BE2C (cell line): ENCODE data around the gene POU2F3.

Source experiments
- DNase-seq: peaks from one replicate; pipeline ENCODE4 v3.0.0-alpha.2; 2020
- H3K27me3 ChIP-seq: fragments of 250-450 bp; sonication (Bioruptor Pico); 2 replicates; pipeline ENCODE4 v1.5.1; 2020; ENCODE audit warnings: mild to moderate bottlenecking
- H3K36me3 ChIP-seq: fragments of 250-450 bp; sonication (Bioruptor Pico); 2 replicates; pipeline ENCODE4 v1.5.1; 2020; ENCODE audit warnings: mild to moderate bottlenecking
- H3K4me1 ChIP-seq: fragments of 250-450 bp; sonication (Bioruptor Pico); 2 replicates; pipeline ENCODE4 v1.5.1; 2020
- H3K4me3 ChIP-seq: 2 replicates; pipeline ENCODE4 v1.5.1; 2011; ENCODE audit warnings: low read depth, low read length
- H3K9me3 ChIP-seq: fragments of 250-450 bp; sonication (Bioruptor Pico); 2 replicates; pipeline ENCODE4 v1.5.1; 2020
- CTCF ChIP-seq: IDR thresholded peaks from 2 replicates; pipeline ENCODE4 v1.5.1; 2012; ENCODE audit warnings: mild to moderate bottlenecking, low read depth, low read length

The POU2F3 gene

GRCh38 chr11:120218695-120219033, 21.3 kb upstream of the POU2F3 start:
- Histone ChIP-seq H3K4me3 (no peak overlapping the region), H3K36me3 (no peaks in the 10 kb centered on the region), H3K4me1 (peaks cover 23% of the 10 kb centered on the region), H3K9me3 (no peaks in the 10 kb centered on the region), H3K27me3 (no peaks in the 10 kb centered on the region)
- no peak for DNase-seq
- TF ChIP-seq CTCF, result no peak

GRCh38 chr11:120219232-120219937, 20.6 kb upstream of the POU2F3 start:
- Histone ChIP-seq H3K36me3 (no peaks in the 10 kb centered on the region), H3K4me3 (no peak overlapping the region), H3K9me3 (no peaks in the 10 kb centered on the region), H3K4me1 (peaks cover 23% of the 10 kb centered on the region), H3K27me3 (no peaks in the 10 kb centered on the region)
- TF ChIP-seq CTCF, result no peak
- DNase-seq, result no peak

- H3K4me1 ChIP-seq, result peaks cover 23% of the 10 kb centered on the region
- H3K36me3 ChIP-seq, result no peaks in the 10 kb centered on the region
- no peak for TF ChIP-seq CTCF
- no peaks in the 10 kb centered on the region for H3K27me3 ChIP-seq
- no peak for DNase-seq
- no peaks in the 10 kb centered on the region for H3K9me3 ChIP-seq
- no peak overlapping the region for H3K4me3 ChIP-seq
Measured at GRCh38 chr11:120219938-120220746, 19.8 kb upstream of the POU2F3 start.

GRCh38 chr11:120220747-120221037, 19.2 kb upstream of the POU2F3 start:
- no peak for TF ChIP-seq CTCF
- no peak for DNase-seq
- no peak overlapping the region for H3K4me3 ChIP-seq
- H3K4me1 ChIP-seq, result peaks cover 23% of the 10 kb centered on the region
- H3K36me3 ChIP-seq, result no peaks in the 10 kb centered on the region
- no peaks in the 10 kb centered on the region for H3K27me3 ChIP-seq
- no peaks in the 10 kb centered on the region for H3K9me3 ChIP-seq

- H3K9me3 ChIP-seq, result no peaks in the 10 kb centered on the region
- H3K36me3 ChIP-seq, result no peaks in the 10 kb centered on the region
- no peak overlapping the region for H3K4me3 ChIP-seq
- TF ChIP-seq CTCF, result no peak
- no peak for DNase-seq
- H3K4me1 ChIP-seq, result peaks cover 20% of the 10 kb centered on the region
- no peaks in the 10 kb centered on the region for H3K27me3 ChIP-seq
Measured at GRCh38 chr11:120221115-120221752, 18.7 kb upstream of the POU2F3 start.

GRCh38 chr11:120222916-120223315, 17.0 kb upstream of the POU2F3 start:
- H3K27me3 ChIP-seq, result no peaks in the 10 kb centered on the region
- no peak for TF ChIP-seq CTCF
- no peaks in the 10 kb centered on the region for H3K36me3 ChIP-seq
- H3K9me3 ChIP-seq, result no peaks in the 10 kb centered on the region
- H3K4me3 ChIP-seq, result no peak overlapping the region
- DNase-seq, result no peak
- H3K4me1 ChIP-seq, result peaks cover 7% of the 10 kb centered on the region
